Anterior cingulate cortex (tissue), 58 donors: ENCODE measurements around the gene MCU.
A peak's percentile ranks its signal among the peaks of the same experiment; 100 is the strongest.
"Not testable (repeated sequence)": the region's sequence is repeated elsewhere in the genome, so short reads cannot be mapped to it uniquely, and the experiment has no call there.

Experiments used
- DNase-seq, 58 donors: peaks; one replicate each; lab custom pipeline; 2025; lab: John Stamatoyannopoulos, UW

MCU gene

GRCh38 chr10:72685264-72685921, 6.5 kb upstream of the MCU start:
- no peak for DNase-seq

- not testable (repeated sequence) for DNase-seq
Observed at GRCh38 chr10:72686430-72686829, 5.5 kb upstream of the MCU start.

- no peak for DNase-seq
Observed at GRCh38 chr10:72687035-72687434, 4.9 kb upstream of the MCU start.

- DNase-seq = no peak
Observed at GRCh38 chr10:72688208-72688651, 3.7 kb upstream of the MCU start.

- no peak for DNase-seq
Observed at GRCh38 chr10:72689660-72690059, 2.3 kb upstream of the MCU start.

- DNase-seq = no peak
Observed at GRCh38 chr10:72690071-72690755, 1.7 kb upstream of the MCU start.

GRCh38 chr10:72691470-72691862, 477 bp upstream of the MCU start:
- DNase-seq = no peak

- peak in 4 of 58 donors; percentile 36 to 43 (median 40) for DNase-seq
Observed at GRCh38 chr10:72692744-72692993, 726 bp downstream of the MCU start.

GRCh38 chr10:72692994-72693781, 1.2 kb downstream of the MCU start:
- peak in 4 of 58 donors; percentile 0 to 44 (median 20) for DNase-seq

GRCh38 chr10:72694476-72695369, 2.8 kb downstream of the MCU start:
- peak in 11 of 58 donors; percentile 0 to 23 (median 3) for DNase-seq

- DNase-seq = no peak
Observed at GRCh38 chr10:72695496-72695895, 3.6 kb downstream of the MCU start.

- DNase-seq = no peak
Observed at GRCh38 chr10:72697716-72698115, 5.8 kb downstream of the MCU start.

GRCh38 chr10:72702465-72702864, 10.5 kb downstream of the MCU start:
- DNase-seq = not testable (repeated sequence)

GRCh38 chr10:72702868-72703581, 11.1 kb downstream of the MCU start:
- DNase-seq = no peak

GRCh38 chr10:72704117-72704516, 12.2 kb downstream of the MCU start:
- no peak for DNase-seq

- DNase-seq = no peak
Observed at GRCh38 chr10:72709041-72709440, 17.1 kb downstream of the MCU start.

- peak in 1 of 58 donors; percentile 21 for DNase-seq
Observed at GRCh38 chr10:72712136-72712535, 20.2 kb downstream of the MCU start.

GRCh38 chr10:72719941-72720592, 28.1 kb downstream of the MCU start:
- no peak for DNase-seq
